Ovary (tissue), 9 donors: Measurements from ENCODE around the gene CACNA1C. TPM values are rescaled to one million over a fixed set of nuclear protein-coding genes. Genes with fewer than 3 reads are reported as not detected.
A peak's percentile ranks its signal among the peaks of the same experiment; 100 is the strongest.

Experiments used
- DNase-seq, 5 donors: peaks; one replicate each; pipeline ENCODE4 v3.0.0-alpha.2; 2019 to 2020
- H3K27ac ChIP-seq, 2 donors: fragments of 200-600 bp; one replicate each; pipeline versions ENCODE4 v1.5.1 to v1.8.0; 2019 to 2022
- H3K27me3 ChIP-seq: fragments of 200-600 bp; one replicate; pipeline ENCODE4 v1.8.0; 2022
- H3K36me3 ChIP-seq: fragments of 200-600 bp; sonication (generic); one replicate; pipeline ENCODE4 v1.5.1; 2019
- H3K4me1 ChIP-seq: one replicate; pipeline ENCODE4 v1.8.1; 2013; ENCODE audit warnings: mild to moderate bottlenecking, moderate library complexity; ENCODE audit not compliant: insufficient read depth
- H3K4me3 ChIP-seq: fragments of 200-600 bp; sonication (generic); one replicate; pipeline ENCODE4 v1.5.1; 2017
- H3K9me3 ChIP-seq, 2 donors: fragments of 200-600 bp in 1 of 2; sonication (generic) in 1 of 2; one replicate each; pipeline versions ENCODE4 v1.5.1 to v1.8.1; 2013 to 2019; ENCODE audit warnings: mild to moderate bottlenecking in 1 of 2, moderate library complexity in 1 of 2
- EP300 ChIP-seq: sonication (generic); formaldehyde crosslinking; IDR thresholded peaks from one replicate; pipeline ENCODE4 v1.6.1; 2017; ENCODE audit warnings: antibody characterized with exemption
- POLR2A ChIP-seq: fragments of 450-650 bp; IDR thresholded peaks from one replicate; pipeline ENCODE4 v1.6.1; 2017; ENCODE audit warnings: antibody characterized with exemption, mild to moderate bottlenecking, moderate library complexity
- WGBS, 3 donors: extraction: QIAGEN DNeasy Blood & Tissue Kit in 1 of 3; methylation state at CpG; one replicate each; pipeline versions ENCODE4 v1.1.5 to v1.1.7; 2013 to 2017; 5-methylcytosine and 5-hydroxymethylcytosine counted together
- intact Hi-C, 4 donors: fragments of 100-400 bp; cut with DNase I; formaldehyde crosslinking; loops; one replicate each; pipeline versions ENCODE4 v1.11.0 to v1.15.1; 2022 to 2023
- polyA plus RNA-seq, 2 donors: library from polyadenylated mRNA; stranded (reverse); fragments of 200-250 nt in 1 of 2; fragments of 350-450 nt in 1 of 2; fragmentation: Illumina TruSeq in 1 of 2; extraction: RNeasy Lipid Tissue Mini Kit (QIAGEN cat#74804) in 1 of 2; gene quantifications; one replicate each; pipeline ENCODE4 v1.2.3, GENCODE V29; 2013 to 2014
- total RNA-seq, 7 donors: library from RNA; depleted of rRNA in 2 of 7; stranded (reverse); fragments of >200 nt in 2 of 7; fragmentation: NEBNext Ultra II Directional in 3 of 7; extraction: Animal tissue kit (Norgen Biotek cat#: 25700) in 3 of 7; gene quantifications; one replicate each; pipeline versions ENCODE4 v1.1.0 to v1.2.4, GENCODE V29; 2016 to 2023
- TF ChIP-seq, protein P1 (sequence below), 3 donors: fragments of 450-650 bp in 2 of 3; fragments of 200-600 bp in 1 of 3; IDR thresholded peaks; one replicate each; pipeline versions ENCODE4 v1.5.1 to v1.8.0; 2016 to 2022; ENCODE audit warnings: antibody characterized with exemption in 3 of 3, mild to moderate bottlenecking in 1 of 3
- donor health status: DM: no; HTN: no; CAD: no; lungs with moderate emphysema.
- donor health status: DM: no; HTN: no; CAD: no.
- donor health status: Bipolar disorder and iron deficiency.
- donor health status: DM: yes; HTN: yes; CAD: no.
- donor health status: DM: no; HTN: no; CAD: no.
- donor health status: DM: yes; HTN: yes; CAD: no.

CACNA1C gene
- total and polyA plus RNA-seq, 9 donors: 2.2 to 8.3 (median 3.7) TPM

DNA sequence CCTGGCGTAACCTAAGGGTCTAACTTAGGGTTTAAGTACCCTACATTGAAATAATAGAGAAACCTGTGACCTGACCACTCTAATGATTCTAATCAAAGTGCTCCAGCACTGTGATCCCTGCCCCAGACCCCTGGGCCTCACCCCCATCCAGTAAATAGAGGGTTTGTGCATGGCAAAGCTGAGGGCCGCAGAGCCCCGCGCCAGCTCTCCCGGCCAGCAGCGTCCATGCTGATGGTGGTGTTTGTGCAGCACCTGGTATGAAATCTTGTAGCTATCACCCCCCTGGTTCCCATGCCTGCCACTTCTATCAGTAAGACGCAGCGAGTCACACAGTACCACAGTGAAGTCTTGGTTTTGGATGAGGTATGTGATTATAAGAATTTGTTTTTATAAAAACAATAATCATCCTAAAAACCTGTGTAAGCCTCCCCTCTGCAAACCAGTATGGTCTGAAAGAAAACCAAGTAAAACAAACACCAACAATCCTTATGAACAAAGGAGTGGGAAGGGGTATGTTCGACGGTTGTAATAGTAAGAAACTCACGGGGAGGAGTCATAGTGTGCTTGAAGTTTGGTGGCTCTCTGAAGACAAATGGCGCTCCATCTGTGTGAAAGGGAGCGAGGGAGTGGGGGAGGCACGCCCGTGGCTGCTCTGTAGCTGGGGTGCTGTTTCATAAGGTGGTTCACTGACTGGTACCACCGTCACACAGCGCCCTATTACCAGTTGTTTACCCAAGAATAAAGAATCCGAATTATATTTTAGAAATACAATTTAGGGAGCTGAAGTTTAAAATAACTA, 156.2 kb downstream of the CACNA1C start:
- intact Hi-C loops: no loop called here
- no peak for DNase-seq
- Histone ChIP-seq H3K27ac (no peak overlapping the region), H3K4me1 (peaks cover 10% of the 10 kb centered on the region), H3K4me3 (no peak overlapping the region), H3K36me3 (no peaks in the 10 kb centered on the region), H3K9me3 (no peaks in the 10 kb centered on the region), H3K27me3 (no peaks in the 10 kb centered on the region)
- WGBS, 3 donors: 87 to 91% (median 87%) methylated on average over 18 of the region's 18 CpGs
- TF ChIP-seq EP300 (no peak), POLR2A (no peak)
- TF ChIP-seq, protein P1, sequence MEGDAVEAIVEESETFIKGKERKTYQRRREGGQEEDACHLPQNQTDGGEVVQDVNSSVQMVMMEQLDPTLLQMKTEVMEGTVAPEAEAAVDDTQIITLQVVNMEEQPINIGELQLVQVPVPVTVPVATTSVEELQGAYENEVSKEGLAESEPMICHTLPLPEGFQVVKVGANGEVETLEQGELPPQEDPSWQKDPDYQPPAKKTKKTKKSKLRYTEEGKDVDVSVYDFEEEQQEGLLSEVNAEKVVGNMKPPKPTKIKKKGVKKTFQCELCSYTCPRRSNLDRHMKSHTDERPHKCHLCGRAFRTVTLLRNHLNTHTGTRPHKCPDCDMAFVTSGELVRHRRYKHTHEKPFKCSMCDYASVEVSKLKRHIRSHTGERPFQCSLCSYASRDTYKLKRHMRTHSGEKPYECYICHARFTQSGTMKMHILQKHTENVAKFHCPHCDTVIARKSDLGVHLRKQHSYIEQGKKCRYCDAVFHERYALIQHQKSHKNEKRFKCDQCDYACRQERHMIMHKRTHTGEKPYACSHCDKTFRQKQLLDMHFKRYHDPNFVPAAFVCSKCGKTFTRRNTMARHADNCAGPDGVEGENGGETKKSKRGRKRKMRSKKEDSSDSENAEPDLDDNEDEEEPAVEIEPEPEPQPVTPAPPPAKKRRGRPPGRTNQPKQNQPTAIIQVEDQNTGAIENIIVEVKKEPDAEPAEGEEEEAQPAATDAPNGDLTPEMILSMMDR (IDR thresholded peaks at IDR 0.05): no peak

- H3K27me3 ChIP-seq: no peaks in the 10 kb centered on the region
- H3K4me1 ChIP-seq: peaks cover 11% of the 10 kb centered on the region
- no peaks in the 10 kb centered on the region for H3K36me3 ChIP-seq
- DNase-seq: no peak
- no peak overlapping the region for H3K4me3 ChIP-seq
- WGBS, 3 donors: 87 to 96% (median 91%) methylated on average over 3 of the region's 3 CpGs
- H3K9me3 ChIP-seq: no peaks in the 10 kb centered on the region
- H3K27ac ChIP-seq: no peak overlapping the region
- intact Hi-C loops: no loop called here
- no peak for TF ChIP-seq EP300
- TF ChIP-seq, protein P1 (IDR thresholded peaks at IDR 0.05): no peak
- TF ChIP-seq POLR2A: no peak
Observed at GRCh38 chr12:2211119-2211518, 158.3 kb downstream of the CACNA1C start.

DNA sequence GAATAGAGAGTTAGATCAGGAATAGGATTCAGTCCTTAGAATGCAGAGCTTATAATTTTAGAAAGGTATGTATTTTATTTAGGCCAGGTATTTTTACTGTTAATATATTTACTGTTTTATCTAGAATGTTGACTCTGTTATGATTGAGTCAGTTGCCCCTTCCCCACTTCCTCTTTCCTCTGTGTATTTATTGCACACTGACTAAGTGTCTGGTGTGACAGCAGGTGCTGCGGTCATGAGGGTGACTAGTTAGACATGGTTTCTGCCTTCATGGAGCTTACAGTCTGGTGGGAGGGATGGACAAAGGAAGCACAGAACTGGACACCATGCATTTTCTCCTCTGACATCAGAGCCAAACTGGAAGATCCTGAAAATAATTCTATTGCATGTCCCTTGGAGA, 159.8 kb downstream of the CACNA1C start:
- H3K27me3 ChIP-seq: no peaks in the 10 kb centered on the region
- DNase-seq: no peak
- no peak overlapping the region for H3K4me3 ChIP-seq
- 91 to 96% (median 96%) methylated on average over 1 of the region's 1 CpG for WGBS, 3 donors
- TF ChIP-seq EP300 (no peak), POLR2A (no peak)
- TF ChIP-seq, protein P1 (IDR thresholded peaks at IDR 0.05): no peak
- no peak overlapping the region for H3K27ac ChIP-seq
- H3K9me3 ChIP-seq: no peaks in the 10 kb centered on the region
- peaks cover 11% of the 10 kb centered on the region for H3K4me1 ChIP-seq
- intact Hi-C loops: no loop called here
- H3K36me3 ChIP-seq: no peaks in the 10 kb centered on the region

DNA sequence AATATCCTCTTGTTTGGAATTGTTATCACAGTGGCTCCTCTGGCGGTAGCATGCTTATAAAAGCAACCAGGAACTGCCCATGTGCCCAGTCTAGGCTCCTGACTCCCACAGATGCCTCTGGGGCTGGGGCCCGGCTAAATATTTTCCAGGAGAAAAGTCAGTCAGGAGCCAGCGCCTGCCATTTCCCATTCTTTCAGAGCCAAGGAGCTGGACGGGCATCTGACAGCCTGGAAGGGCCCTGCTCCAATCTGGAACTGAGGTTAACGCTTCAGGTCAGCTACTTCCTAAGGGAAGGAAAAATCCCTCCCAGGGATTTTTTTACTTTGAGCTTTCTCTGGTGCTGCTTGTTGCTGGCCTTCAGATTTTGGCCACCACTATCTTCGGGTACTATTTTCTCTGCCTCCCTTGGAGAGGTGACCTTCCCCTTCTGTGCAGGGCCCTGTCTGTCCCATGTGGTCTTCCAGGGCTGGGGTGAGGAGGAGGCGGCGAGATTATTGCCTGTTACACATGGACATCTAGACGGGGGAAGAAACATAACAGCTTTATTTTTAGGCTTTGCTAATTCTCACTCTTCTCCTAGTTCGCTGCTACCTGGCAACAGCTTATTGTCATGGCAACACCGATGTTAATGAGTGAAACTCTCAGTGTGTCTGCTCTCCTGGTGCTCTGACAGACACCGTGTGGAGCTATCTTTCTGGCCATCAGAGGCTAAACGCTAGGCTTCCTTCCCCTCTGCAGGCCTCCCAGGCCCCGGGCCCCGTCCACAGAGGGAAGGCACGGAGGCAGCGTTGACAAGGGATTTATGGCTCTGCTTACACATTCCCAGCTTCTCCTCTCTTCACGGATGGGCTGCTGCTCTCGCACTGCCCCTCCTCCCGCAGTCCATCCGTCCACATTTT, 160.4 kb downstream of the CACNA1C start:
- DNase-seq: peak in 3 of 5 donors; percentile 19 to 52 (median 38)
- H3K27me3 ChIP-seq: no peaks in the 10 kb centered on the region
- no peak overlapping the region for H3K4me3 ChIP-seq
- H3K36me3 ChIP-seq: no peaks in the 10 kb centered on the region
- no peaks in the 10 kb centered on the region for H3K9me3 ChIP-seq
- WGBS, 3 donors: 13 to 19% (median 15%) methylated on average over 21 of the region's 21 CpGs
- TF ChIP-seq POLR2A (no peak), EP300 (no peak)
- TF ChIP-seq, protein P1 (IDR thresholded peaks at IDR 0.05): no peak
- peaks cover 11% of the 10 kb centered on the region for H3K4me1 ChIP-seq
- intact Hi-C loops: no loop called here
- H3K27ac ChIP-seq: no peak overlapping the region
